DND-41 (cell line): ENCODE measurements around the gene TTLL5.

Experiments
- CTCF ChIP-seq: IDR thresholded peaks from 2 replicates; pipeline ENCODE4 v1.5.1; 2012; ENCODE audit warnings: borderline replicate concordance, low read length, moderate library complexity, mild to moderate bottlenecking; ENCODE audit not compliant: poor library complexity, severe bottlenecking; ENCODE audit errors: extremely low read depth
- EZH2 ChIP-seq: IDR thresholded peaks from 3 replicates; pipeline ENCODE4 v1.6.1; 2012; ENCODE audit warnings: borderline replicate concordance, low read depth, mild to moderate bottlenecking, moderate library complexity, low read length, inconsistent platforms; ENCODE audit not compliant: severe bottlenecking

- TF ChIP-seq CTCF = no peak
- TF ChIP-seq EZH2 = no peak
Observed at GRCh38 chr14:75877292-75877691, 216.2 kb downstream of the TTLL5 start.
